SK-N-MC (cell line): ENCODE measurements around the gene SBNO2.

ENCODE experiments used
- EZH2 ChIP-seq: fragments of 200-600 bp; sonication (generic); IDR thresholded peaks from one replicate; pipeline ENCODE4 v1.6.1; 2017; ENCODE audit warnings: antibody characterized with exemption
- FOXP2 ChIP-seq: optimal IDR thresholded peaks from 2 replicates; pipeline ENCODE3; 2011; ENCODE audit warnings: mild to moderate bottlenecking, moderate library complexity; ENCODE audit not compliant: insufficient read depth; ENCODE audit errors: extremely low read length, control extremely low read depth
- POLR2AphosphoS5 ChIP-seq: IDR thresholded peaks from 2 replicates; pipeline ENCODE4 v1.6.1; 2012; ENCODE audit warnings: mild to moderate bottlenecking, low read depth, low read length, borderline replicate concordance

GRCh38 chr19:1136621-1137317 is 37.3 kb downstream of the SBNO2 start:
- no peak for TF ChIP-seq EZH2
- no peak for TF ChIP-seq POLR2AphosphoS5
- TF ChIP-seq FOXP2: no peak
